HG03571 (cell line): ENCODE measurements around the gene CBR3.
"Not testable (repeated sequence)": the region's sequence is repeated elsewhere in the genome, so short reads cannot be mapped to it uniquely, and the experiment has no call there.

Experiments used
- ATAC-seq: cut with Tn5 transposase; IDR thresholded peaks from one replicate; pipeline ENCODE4 v1.9.1; 2021; ENCODE audit not compliant: unreplicated experiment

Gene CBR3

DNA sequence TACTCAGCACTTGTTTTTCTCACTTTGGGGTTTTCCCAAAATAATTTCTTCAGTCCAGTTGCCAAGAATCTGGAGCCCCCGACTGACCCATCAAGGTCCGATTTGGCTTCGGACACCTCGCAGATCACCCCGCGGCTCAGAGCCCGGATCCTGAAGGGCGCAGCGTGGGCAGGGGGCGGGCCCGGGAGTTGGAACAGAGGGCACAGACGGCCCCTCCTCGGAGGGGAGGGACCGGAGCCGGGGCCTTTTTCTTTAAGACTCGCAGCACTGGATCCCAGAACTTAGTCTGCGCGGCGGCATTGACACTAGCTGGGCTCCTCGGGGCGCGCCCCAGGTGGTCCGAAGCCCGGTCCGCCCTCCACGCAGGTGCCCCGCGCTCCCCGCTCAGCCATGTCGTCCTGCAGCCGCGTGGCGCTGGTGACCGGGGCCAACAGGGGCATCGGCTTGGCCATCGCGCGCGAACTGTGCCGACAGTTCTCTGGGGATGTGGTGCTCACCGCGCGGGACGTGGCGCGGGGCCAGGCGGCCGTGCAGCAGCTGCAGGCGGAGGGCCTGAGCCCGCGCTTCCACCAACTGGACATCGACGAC, at the start of gene CBR3:
TSS of gene CBR3 (plus strand) at position 277 of the 588 bp plus-strand sequence. CDS start at position 391, 114 bp downstream.
- ATAC-seq = no peak

GRCh38 chr21:36087362-36088138, 47.3 kb upstream of the CBR3 start:
- ATAC-seq = no peak

GRCh38 chr21:36089946-36090345, 44.9 kb upstream of the CBR3 start:
- no peak for ATAC-seq

- ATAC-seq = no peak
Observed at GRCh38 chr21:36092681-36093080, 42.2 kb upstream of the CBR3 start.

DNA sequence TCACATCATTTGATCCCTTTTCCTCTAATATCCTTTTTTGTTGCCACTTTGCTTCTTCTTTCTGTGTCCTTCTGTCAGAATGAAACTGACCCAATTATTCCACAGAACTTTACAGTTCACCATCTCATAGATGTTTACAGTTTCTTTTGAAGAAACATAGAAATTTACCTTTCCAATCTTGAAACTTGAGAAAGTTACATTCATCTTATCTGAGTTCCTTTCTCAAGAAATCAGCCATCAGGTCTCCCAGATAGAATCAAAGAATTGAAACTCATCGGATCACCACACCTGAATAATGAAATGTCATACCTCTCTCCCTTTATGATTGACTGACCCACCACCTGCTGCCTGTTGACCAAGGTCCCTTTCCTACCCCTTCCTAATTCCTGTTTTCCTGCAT, 41.4 kb upstream of the CBR3 start:
- no peak for ATAC-seq

DNA sequence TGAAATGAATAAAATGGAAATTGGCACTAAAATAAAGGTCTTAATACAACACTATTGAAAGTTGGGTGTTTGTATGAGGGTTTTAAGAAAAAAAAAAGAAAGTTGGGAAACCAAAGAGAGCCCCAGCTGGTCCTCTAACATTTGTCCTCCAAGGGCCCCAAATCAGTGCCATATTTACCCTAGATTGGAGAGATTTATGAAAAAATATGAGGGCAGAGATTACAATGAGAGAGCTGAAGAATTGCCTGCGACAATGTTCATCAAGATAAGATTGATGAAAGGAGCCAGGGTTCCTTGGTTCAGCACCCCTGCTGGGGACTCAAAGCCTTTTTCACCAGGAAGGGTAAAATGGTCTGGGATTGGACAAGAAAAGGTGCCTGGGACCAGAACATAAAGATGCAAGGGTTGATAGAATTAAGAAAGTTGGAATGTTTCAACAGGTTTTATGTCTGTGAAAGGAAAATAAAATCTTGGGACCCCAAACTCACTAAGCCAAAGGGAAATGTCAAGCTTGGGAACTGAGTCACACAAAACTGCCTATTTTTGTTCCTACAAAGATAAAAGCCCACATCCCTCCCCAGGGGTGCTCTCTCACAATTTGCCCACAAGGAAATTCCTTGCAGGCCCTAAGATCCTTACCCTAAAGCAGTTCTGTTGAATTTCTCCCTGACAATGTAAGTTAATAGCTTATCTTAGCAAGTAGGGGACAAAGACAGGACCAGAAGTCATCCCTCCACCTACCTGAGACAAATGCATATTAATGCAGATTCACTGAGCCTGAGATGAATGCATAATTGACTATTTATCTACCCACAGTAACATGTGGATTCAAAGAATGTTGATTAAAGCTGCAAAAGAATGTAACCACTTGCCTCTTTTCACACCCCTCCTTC, 38.2 kb upstream of the CBR3 start:
- ATAC-seq = no peak

DNA sequence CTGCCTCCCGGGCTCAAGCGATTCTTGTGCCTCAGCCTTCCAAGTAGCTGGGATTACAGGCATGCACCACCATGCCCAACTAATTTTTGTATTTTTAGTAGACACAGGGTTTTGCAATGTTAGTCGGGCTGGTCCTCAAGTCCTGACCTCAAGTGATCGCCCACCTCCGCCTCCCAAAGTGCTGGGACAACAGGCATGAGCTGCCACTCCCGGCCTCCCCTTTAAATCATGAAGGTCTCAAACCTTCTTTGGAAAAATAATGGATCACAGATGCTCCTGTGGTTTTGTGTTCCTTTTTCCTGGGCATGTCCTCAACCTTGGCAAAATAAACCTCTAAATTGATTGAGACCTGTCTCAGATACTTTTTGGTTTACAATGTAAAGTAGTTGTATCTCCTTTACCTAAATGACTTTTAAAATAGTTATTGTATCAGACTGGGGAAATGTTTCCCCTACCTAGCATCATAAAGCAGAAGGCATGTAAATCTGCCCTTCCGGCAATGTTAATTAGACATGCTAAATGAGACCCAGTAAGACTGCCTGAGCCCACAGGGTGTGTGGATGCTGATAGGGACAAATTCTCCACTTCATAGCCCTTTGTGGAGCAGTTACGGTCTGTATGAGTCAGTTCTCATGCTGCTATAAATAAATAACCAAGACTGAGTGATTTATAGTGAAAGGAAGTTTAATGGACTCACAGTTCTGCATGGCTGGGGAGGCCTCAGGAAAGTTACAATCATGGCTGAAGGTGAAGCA, 37.3 kb upstream of the CBR3 start:
- ATAC-seq = no peak

GRCh38 chr21:36098182-36098532, 36.7 kb upstream of the CBR3 start:
- no peak for ATAC-seq

DNA sequence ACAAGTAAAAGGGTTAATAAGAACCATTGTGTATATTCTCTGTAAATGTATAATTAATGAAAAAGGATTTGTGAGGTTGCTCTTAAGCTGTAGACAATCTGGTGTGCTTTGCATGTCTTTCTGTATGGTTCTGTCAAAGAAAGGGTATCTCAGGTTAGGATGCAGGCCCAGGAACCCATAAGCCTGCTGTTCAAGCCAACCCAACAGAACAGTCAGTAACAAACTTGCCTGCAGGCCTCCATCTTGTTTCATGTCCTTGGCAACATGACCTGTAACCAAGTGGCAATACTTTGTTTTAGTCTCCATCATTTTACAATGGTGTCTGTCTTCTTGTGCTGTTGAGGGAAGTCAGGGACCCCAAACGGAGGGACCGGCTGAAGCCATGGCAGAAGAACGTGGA, 35.9 kb upstream of the CBR3 start:
- no peak for ATAC-seq

GRCh38 chr21:36099695-36100211, 35.1 kb upstream of the CBR3 start:
- not testable (repeated sequence) for ATAC-seq

GRCh38 chr21:36100971-36101641, 33.8 kb upstream of the CBR3 start:
- ATAC-seq = no peak

DNA sequence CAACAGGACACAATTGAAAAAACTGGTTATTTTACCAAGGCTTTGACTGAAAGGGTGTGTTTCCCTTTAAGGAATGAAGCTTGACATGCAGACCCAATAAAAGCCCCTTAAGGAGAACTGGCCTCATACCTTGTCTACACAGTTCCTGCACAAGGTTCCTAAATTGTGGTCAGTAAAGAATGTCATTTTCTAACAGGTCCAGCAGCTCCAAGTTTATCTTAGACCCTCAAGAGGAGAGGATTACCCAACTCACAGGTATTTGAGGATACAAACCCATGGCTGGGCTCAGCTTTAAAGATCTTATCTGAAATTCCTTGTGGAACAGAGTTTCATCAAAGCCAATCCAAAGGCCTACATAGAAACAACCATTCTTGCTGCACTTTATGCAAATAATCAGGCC, 31.4 kb upstream of the CBR3 start:
- ATAC-seq = no peak

GRCh38 chr21:36104317-36105300, 30.3 kb upstream of the CBR3 start:
- no peak for ATAC-seq

DNA sequence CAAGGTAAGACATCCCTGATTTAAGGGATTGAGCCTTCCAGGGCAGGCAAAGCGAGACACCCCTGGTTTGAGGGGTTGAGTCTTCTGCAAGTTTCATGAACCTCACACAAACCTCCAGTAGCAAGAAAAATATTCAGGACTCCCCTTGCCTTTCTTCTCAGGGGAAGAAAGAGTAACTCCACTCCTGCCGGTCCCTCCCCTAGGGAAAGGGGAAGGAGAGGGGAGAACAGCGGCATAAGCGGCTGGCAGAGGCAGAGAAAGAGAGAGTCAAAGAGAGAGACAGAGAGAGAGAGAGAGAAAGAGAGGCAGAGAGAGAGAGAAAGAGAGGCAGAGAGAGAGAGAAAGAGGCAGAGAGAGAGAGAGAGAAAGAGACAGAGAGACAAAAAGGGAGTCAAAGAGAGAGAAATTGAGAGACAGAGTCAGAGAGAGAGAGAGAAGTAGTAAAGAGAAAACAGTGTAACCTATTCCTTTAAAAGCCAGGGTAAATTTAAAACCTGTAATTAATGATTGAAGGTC, 29.5 kb upstream of the CBR3 start:
- ATAC-seq = no peak

GRCh38 chr21:36109868-36110267, 25.0 kb upstream of the CBR3 start:
- ATAC-seq = no peak

- no peak for ATAC-seq
Observed at GRCh38 chr21:36111238-36111637, 23.6 kb upstream of the CBR3 start.

GRCh38 chr21:36113647-36114428, 21.0 kb upstream of the CBR3 start:
- ATAC-seq = no peak

DNA sequence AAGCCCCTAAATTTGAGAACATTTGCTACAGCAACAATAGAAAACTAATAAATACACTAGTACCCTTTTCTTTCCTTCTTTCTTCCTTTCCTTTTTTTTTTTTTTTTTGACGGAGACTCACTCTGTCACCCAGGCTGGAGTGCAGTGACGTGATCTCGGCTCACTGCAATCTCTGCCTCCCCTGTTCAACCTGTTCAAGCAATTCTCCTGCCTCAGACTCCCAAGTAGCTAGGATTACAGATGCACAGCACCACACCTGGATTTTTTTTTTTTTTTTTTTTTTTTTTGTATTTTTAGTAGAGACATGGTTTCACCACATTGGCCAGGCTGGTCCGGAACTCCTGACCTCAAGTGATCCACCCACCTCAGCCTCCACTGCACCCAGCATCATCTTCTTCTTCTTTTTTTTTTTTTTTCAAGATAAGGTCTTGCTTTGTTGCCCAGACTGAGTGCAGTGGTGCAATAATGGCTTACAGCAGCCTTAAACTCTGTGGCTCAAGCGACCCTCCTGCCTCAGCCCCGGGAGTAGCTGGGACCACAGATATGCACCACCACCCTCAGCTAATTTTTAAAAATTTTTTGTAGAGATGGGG, 19.6 kb upstream of the CBR3 start:
- no peak for ATAC-seq
